GM12891 (cell line): ENCODE results near the gene ZMYND19.

Experiments
- POLR2A ChIP-seq: IDR thresholded peaks from 2 replicates; pipeline ENCODE4 v1.6.1; 2011; ENCODE audit warnings: low read depth, low read length, control low read depth
- POLR2AphosphoS5 ChIP-seq: IDR thresholded peaks from 2 replicates; pipeline ENCODE4 v1.6.1; 2011; ENCODE audit warnings: low read depth, low read length, control low read depth
- TAF1 ChIP-seq: IDR thresholded peaks from 2 replicates; pipeline ENCODE4 v1.6.1; 2011; ENCODE audit warnings: low read depth, low read length, control low read depth

- TF ChIP-seq TAF1 (no peak), POLR2AphosphoS5 (no peak), POLR2A (no peak)
These were observed 48.4 kb upstream of the ZMYND19 start for GRCh38 chr9:137638680-137639079.
